Heart left ventricle (tissue), 16 donors: ENCODE data around the gene TPRG1. TPM values are rescaled to one million over a fixed set of nuclear protein-coding genes. Genes with fewer than 3 reads are reported as not detected.
A peak's percentile ranks its signal among the peaks of the same experiment; 100 is the strongest.

Experiments used
- ATAC-seq, 4 donors: fragments of 200-7000 bp; cut with Tn5 transposase; one replicate each; pipeline ENCODE4 v1.9.1; 2020 to 2022; ENCODE audit warnings: moderate library complexity in 4 of 4, mild to moderate bottlenecking in 3 of 4, moderate number of reproducible peaks in 1 of 4
- DNase-seq, 5 donors: peaks; one replicate each; pipeline ENCODE4 v3.0.0-alpha.2; 2020
- H3K27ac ChIP-seq, 12 donors: fragments of 200-600 bp; sonication (generic) in 4 of 12; one replicate each; pipeline versions ENCODE4 v1.5.0 to v1.8.0; 2016 to 2022; ENCODE audit warnings: mild to moderate bottlenecking in 2 of 12
- H3K27me3 ChIP-seq, 9 donors: fragments of 200-600 bp; sonication (generic) in 2 of 9; one replicate each; pipeline versions ENCODE4 v1.5.1 to v1.8.0; 2016 to 2022; ENCODE audit warnings: mild to moderate bottlenecking in 3 of 9
- H3K36me3 ChIP-seq, 9 donors: fragments of 200-600 bp; sonication (generic) in 2 of 9; one replicate each; pipeline versions ENCODE4 v1.5.0 to v1.8.0; 2018 to 2022; ENCODE audit warnings: mild to moderate bottlenecking in 2 of 9
- H3K4me1 ChIP-seq, 12 donors: fragments of 200-600 bp; sonication (generic) in 4 of 12; one replicate each; pipeline versions ENCODE4 v1.5.0 to v1.8.0; 2016 to 2022; ENCODE audit warnings: mild to moderate bottlenecking in 3 of 12
- H3K4me3 ChIP-seq, 12 donors: fragments of 200-600 bp; sonication (generic) in 4 of 12; one replicate each; pipeline versions ENCODE4 v1.5.0 to v1.8.0; 2017 to 2022; ENCODE audit warnings: mild to moderate bottlenecking in 9 of 12, moderate library complexity in 4 of 12
- H3K9me3 ChIP-seq, 12 donors: fragments of 200-600 bp; sonication (generic) in 4 of 12; one replicate each; pipeline versions ENCODE4 v1.5.0 to v1.8.0; 2016 to 2022; ENCODE audit warnings: mild to moderate bottlenecking in 1 of 12
- CTCF ChIP-seq, 12 donors: fragments of 200-600 bp; sonication (generic) in 4 of 12; IDR thresholded peaks; one replicate each; pipeline versions ENCODE4 v1.5.0 to v1.8.0; 2018 to 2022; ENCODE audit warnings: antibody characterized with exemption in 12 of 12, mild to moderate bottlenecking in 5 of 12
- POLR2A ChIP-seq, 2 donors: fragments of 450-650 bp; IDR thresholded peaks; one replicate each; pipeline ENCODE4 v1.6.1; 2017; ENCODE audit warnings: antibody characterized with exemption in 2 of 2, mild to moderate bottlenecking in 2 of 2, moderate library complexity in 2 of 2
- WGBS, 4 donors: extraction: QIAGEN DNeasy Blood & Tissue Kit in 2 of 4; methylation state at CpG; one replicate each; pipeline versions ENCODE4 v1.1.5 to v1.1.7; 2013 to 2018; 5-methylcytosine and 5-hydroxymethylcytosine counted together
- intact Hi-C, 10 donors: fragments of 100-400 bp; cut with DNase I; formaldehyde crosslinking; loops; one replicate each; pipeline versions ENCODE4 v1.11.1 to v1.14.2; 2022
- polyA plus RNA-seq, 2 donors: library from polyadenylated mRNA; stranded (reverse); fragments of 200-250 nt; gene quantifications; one replicate each; pipeline ENCODE4 v1.2.3, GENCODE V29; 2013
- total RNA-seq, 9 donors: library from RNA; depleted of rRNA in 2 of 9; stranded (reverse); fragments of >200 nt in 2 of 9; fragmentation: NEBNext Ultra II Directional in 3 of 9; extraction: Animal tissue kit (Norgen Biotek cat#: 25700) in 3 of 9; gene quantifications; one replicate each; pipeline versions ENCODE4 v1.1.0 to v1.2.4, GENCODE V29; 2016 to 2023
- donor health status: ischemic (EF 13 %, LVEDD 7.1; RV severe dilation, severe dysfunction).
- donor health status: healthy with polysubstance abuse.
- donor health status: DM: no; HTN: yes; CAD: no.
- donor health status: DM: no; HTN: no; CAD: no.
- donor health status: ischemic (EF 25% LVEDD 6.9; RV normal size, moderate dysfunction).
- donor health status: ischemic (EF 25% LVEDD 5.7; RV mildly dilated, moderate dysfunction).
- donor health status: healthy.
- donor health status: DM: yes; HTN: yes; CAD: no.
- donor health status: ischemic (EF 35%, LVEDD 5.7; RV mildly dilated, moderate dysfunction).
- donor health status: nonischemic (EF 11% LVEDD 7.7; RV severe dilation, severe dysfunction).
- donor health status: DM: yes; HTN: yes; CAD: no.
- donor health status: PGD.
- donor health status: ischemic (EF 29% LVEDD 5.4; RV normal size, mild dysfunction).
- donor health status: nonischemic (EF 23%, LVEDD 6.1; RV moderate dilation, normal function).

The TPRG1 gene
- total and polyA plus RNA-seq, 11 donors: 0.13 to 9.5 (median 1.2) TPM

GRCh38 chr3:189353318-189353965 lies 181.7 kb downstream of the TPRG1 start:
- DNase-seq (no peak), ATAC-seq (no peak)
- intact Hi-C loops: no loop called here
- Histone ChIP-seq H3K27me3 (no peaks in the 10 kb centered on the region), H3K9me3 (no peaks in the 10 kb centered on the region), H3K27ac (no peak overlapping the region), H3K4me3 (no peak overlapping the region), H3K4me1 (peaks cover 0 to 4% (median 0%) of the 10 kb centered on the region in 12 donors), H3K36me3 (no peaks in the 10 kb centered on the region)
- WGBS, 4 donors: 92 to 96% (median 95%) methylated on average over 5 of the region's 5 CpGs
- TF ChIP-seq CTCF (IDR thresholded peaks at IDR 0.05): no peak
- no peak for TF ChIP-seq POLR2A (IDR thresholded peaks at IDR 0.05)

GRCh38 chr3:189353988-189354889 lies 182.5 kb downstream of the TPRG1 start:
- WGBS, 4 donors: 78 to 85% (median 80%) methylated on average over 6 of the region's 6 CpGs

GRCh38 chr3:189355115-189355480 lies 183.3 kb downstream of the TPRG1 start:
- no peak for DNase-seq
- no peak for ATAC-seq
- H3K36me3 ChIP-seq: no peaks in the 10 kb centered on the region
- H3K27ac ChIP-seq: no peak overlapping the region
- intact Hi-C loops: no loop called here
- peaks cover 0 to 4% (median 0%) of the 10 kb centered on the region in 12 donors for H3K4me1 ChIP-seq
- no peaks in the 10 kb centered on the region for H3K27me3 ChIP-seq
- TF ChIP-seq CTCF (IDR thresholded peaks at IDR 0.05): no peak
- TF ChIP-seq POLR2A (IDR thresholded peaks at IDR 0.05): no peak
- no peak overlapping the region for H3K4me3 ChIP-seq
- WGBS, 4 donors: 67 to 81% (median 73%) methylated on average over 2 of the region's 2 CpGs
- no peaks in the 10 kb centered on the region for H3K9me3 ChIP-seq

More at GRCh38 chr3:189353988-189354889, 182.5 kb downstream of the TPRG1 start:
- Histone ChIP-seq H3K4me3 (no peak overlapping the region), H3K36me3 (no peaks in the 10 kb centered on the region), H3K27me3 (no peaks in the 10 kb centered on the region), H3K27ac (no peak overlapping the region), H3K4me1 (peaks cover 0 to 4% (median 0%) of the 10 kb centered on the region in 12 donors), H3K9me3 (no peaks in the 10 kb centered on the region)
- TF ChIP-seq POLR2A (IDR thresholded peaks at IDR 0.05) (no peak), CTCF (IDR thresholded peaks at IDR 0.05) (no peak)
- no peak for DNase-seq
- ATAC-seq: no peak
- intact Hi-C loops: no loop called here

- Histone ChIP-seq H3K4me1 (peaks cover 0 to 4% (median 0%) of the 10 kb centered on the region in 12 donors), H3K9me3 (no peaks in the 10 kb centered on the region), H3K4me3 (no peak overlapping the region), H3K36me3 (no peaks in the 10 kb centered on the region), H3K27ac (no peak overlapping the region), H3K27me3 (no peaks in the 10 kb centered on the region)
- TF ChIP-seq POLR2A (IDR thresholded peaks at IDR 0.05) (no peak), CTCF (IDR thresholded peaks at IDR 0.05) (no peak)
- WGBS, 4 donors: 63 to 75% (median 70%) methylated on average over 6 of the region's 6 CpGs
- ATAC-seq (peak in 1 of 4 donors; percentile 44), DNase-seq (no peak)
- intact Hi-C loops: no loop called here
Observed at GRCh38 chr3:189355481-189356201, 183.9 kb downstream of the TPRG1 start.
